Measurements from ENCODE around the gene RNF187. TPM values are rescaled to one million over a fixed set of nuclear protein-coding genes. Genes with fewer than 3 reads are reported as not detected.

RNF187 gene
- total RNA-seq, 1 experiment from 2014 or later: 97.7 TPM

- Histone ChIP-seq H3K36me3 (ENCODE audit: low read depth, low read length) (no peaks in the 10 kb centered on the region), H3K79me2 (ENCODE audit: low read length) (no peaks in the 10 kb centered on the region), H3K27ac (ENCODE audit: low read length) (no peak overlapping the region), H3K9me3 (ENCODE audit: low read length) (no peaks in the 10 kb centered on the region), H3K9me2 (replicated peaks; ENCODE audit: low read length) (no peaks in the 10 kb centered on the region), H3F3A (ENCODE audit: low read length, unreplicated experiment) (no peaks in the 10 kb centered on the region), H3K9ac (ENCODE audit: low read length) (no peak overlapping the region), H3K4me2 (ENCODE audit: low read length) (no peak overlapping the region), H2AFZ (ENCODE audit: low read length) (no peak overlapping the region), H3K4me3 (ENCODE audit: low read length) (no peak overlapping the region), H3K4me1 (ENCODE audit: insufficient read depth, low read length) (no peaks in the 10 kb centered on the region; the same call in 1 of the 2 replicates), H4K20me1 (ENCODE audit: low read length) (no peaks in the 10 kb centered on the region), H3K27me3 (ENCODE audit: low read length) (0 out of 2 replicates have a peak, but pooled peaks cover 6% of the 10 kb centered on the region)
- ChIA-PET CTCF (no interaction called here), POLR2A (ENCODE audit: unreplicated experiment) (no interaction called here)
- no TSS peak for BruUV-seq (replicated peaks)
- DNase-seq: no peak
- intact Hi-C loops (cut with micrococcal nuclease): no loop called here
- no peak for ATAC-seq
- TF ChIP-seq EZH2phosphoT487 (IDR thresholded peaks at IDR 0.05; ENCODE audit: borderline replicate concordance, low read length) (no peak), EZH2 (IDR thresholded peaks at IDR 0.05; ENCODE audit: low read length, unreplicated experiment) (no peak)
- TF ChIP-seq, protein P1, sequence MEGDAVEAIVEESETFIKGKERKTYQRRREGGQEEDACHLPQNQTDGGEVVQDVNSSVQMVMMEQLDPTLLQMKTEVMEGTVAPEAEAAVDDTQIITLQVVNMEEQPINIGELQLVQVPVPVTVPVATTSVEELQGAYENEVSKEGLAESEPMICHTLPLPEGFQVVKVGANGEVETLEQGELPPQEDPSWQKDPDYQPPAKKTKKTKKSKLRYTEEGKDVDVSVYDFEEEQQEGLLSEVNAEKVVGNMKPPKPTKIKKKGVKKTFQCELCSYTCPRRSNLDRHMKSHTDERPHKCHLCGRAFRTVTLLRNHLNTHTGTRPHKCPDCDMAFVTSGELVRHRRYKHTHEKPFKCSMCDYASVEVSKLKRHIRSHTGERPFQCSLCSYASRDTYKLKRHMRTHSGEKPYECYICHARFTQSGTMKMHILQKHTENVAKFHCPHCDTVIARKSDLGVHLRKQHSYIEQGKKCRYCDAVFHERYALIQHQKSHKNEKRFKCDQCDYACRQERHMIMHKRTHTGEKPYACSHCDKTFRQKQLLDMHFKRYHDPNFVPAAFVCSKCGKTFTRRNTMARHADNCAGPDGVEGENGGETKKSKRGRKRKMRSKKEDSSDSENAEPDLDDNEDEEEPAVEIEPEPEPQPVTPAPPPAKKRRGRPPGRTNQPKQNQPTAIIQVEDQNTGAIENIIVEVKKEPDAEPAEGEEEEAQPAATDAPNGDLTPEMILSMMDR (conservative IDR thresholded peaks at IDR 0.05; ENCODE audit: low read depth, low read length): no peak
Observed at GRCh38 chr1:228475812-228476211, 11.4 kb upstream of the RNF187 start.

DNA sequence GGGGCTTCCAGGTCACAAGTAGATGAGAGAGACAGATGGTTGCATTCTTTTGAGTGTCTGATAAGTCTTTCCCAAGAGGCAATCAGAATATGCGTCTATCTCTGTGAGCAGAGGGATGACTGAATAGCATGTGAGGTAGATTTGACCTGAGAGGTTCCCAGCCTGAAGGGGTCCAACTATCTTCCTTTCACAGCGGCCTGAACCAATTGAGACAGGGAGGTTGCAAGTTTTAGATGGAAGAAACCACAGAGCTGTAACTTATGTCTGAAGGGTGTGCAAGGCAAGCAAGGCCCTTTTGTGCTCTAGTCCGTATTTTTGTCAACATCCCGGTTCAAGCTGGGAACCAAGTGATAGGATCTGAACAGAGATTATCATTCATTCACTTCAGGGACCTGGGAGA, 9.9 kb upstream of the RNF187 start:
- intact Hi-C loops (cut with micrococcal nuclease): no loop called here
- H2AFZ ChIP-seq (ENCODE audit: low read length): no peak overlapping the region
- H3K36me3 ChIP-seq (ENCODE audit: low read depth, low read length): no peaks in the 10 kb centered on the region
- H3K9me3 ChIP-seq (ENCODE audit: low read length): no peaks in the 10 kb centered on the region
- H3K4me2 ChIP-seq (ENCODE audit: low read length): no peak overlapping the region
- H3K9ac ChIP-seq (ENCODE audit: low read length): no peak overlapping the region
- BruUV-seq (replicated peaks): no TSS peak
- H3K4me1 ChIP-seq (ENCODE audit: insufficient read depth, low read length): no peaks in the 10 kb centered on the region; the same call in 1 of the 2 replicates
- DNase-seq (no peak), ATAC-seq (no peak)
- H3K27me3 ChIP-seq (ENCODE audit: low read length): 0 out of 2 replicates have a peak, but pooled peaks cover 6% of the 10 kb centered on the region
- no peak overlapping the region for H3K4me3 ChIP-seq (ENCODE audit: low read length)
- CTCF ChIA-PET: no interaction called here
- no peaks in the 10 kb centered on the region for H3F3A ChIP-seq (ENCODE audit: low read length, unreplicated experiment)
- no peak overlapping the region for H3K27ac ChIP-seq (ENCODE audit: low read length)
- POLR2A ChIA-PET (ENCODE audit: unreplicated experiment): no interaction called here
- H3K9me2 ChIP-seq (replicated peaks; ENCODE audit: low read length): no peaks in the 10 kb centered on the region
- no peaks in the 10 kb centered on the region for H3K79me2 ChIP-seq (ENCODE audit: low read length)
- no peaks in the 10 kb centered on the region for H4K20me1 ChIP-seq (ENCODE audit: low read length)
- TF ChIP-seq, protein P1 (conservative IDR thresholded peaks at IDR 0.05; ENCODE audit: low read depth, low read length): no peak
- no peak for TF ChIP-seq EZH2 (IDR thresholded peaks at IDR 0.05; ENCODE audit: low read length, unreplicated experiment)

DNA sequence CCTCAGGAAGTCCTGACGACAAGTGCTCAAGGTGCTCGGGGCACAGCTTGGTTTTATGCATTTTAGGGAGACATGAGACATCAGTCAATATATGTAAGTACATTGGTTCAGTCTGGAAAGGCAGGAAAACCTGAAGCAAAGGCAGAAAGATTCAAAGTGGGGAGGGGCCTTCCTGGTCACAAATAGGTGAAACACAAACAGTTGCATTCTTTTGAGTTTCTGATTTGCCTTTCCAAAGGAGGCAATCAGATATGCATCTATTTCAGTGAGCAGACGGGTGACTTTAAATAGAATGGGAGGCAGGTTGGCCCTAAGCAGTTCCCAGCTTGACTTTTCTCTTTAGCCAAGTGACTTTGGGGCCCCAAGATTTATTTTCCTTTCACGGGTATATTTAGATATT, 8.9 kb upstream of the RNF187 start:
- no peak overlapping the region for H2AFZ ChIP-seq (ENCODE audit: low read length)
- CTCF ChIA-PET: no interaction called here
- H3K9me3 ChIP-seq (ENCODE audit: low read length): no peaks in the 10 kb centered on the region
- intact Hi-C loops (cut with micrococcal nuclease): no loop called here
- no TSS peak for BruUV-seq (replicated peaks)
- no peaks in the 10 kb centered on the region for H4K20me1 ChIP-seq (ENCODE audit: low read length)
- ATAC-seq (no peak), DNase-seq (no peak)
- H3K9ac ChIP-seq (ENCODE audit: low read length): no peak overlapping the region
- no peak for TF ChIP-seq EZH2phosphoT487 (IDR thresholded peaks at IDR 0.05; ENCODE audit: borderline replicate concordance, low read length)
- TF ChIP-seq, protein P1 (conservative IDR thresholded peaks at IDR 0.05; ENCODE audit: low read depth, low read length): no peak
- no peak for TF ChIP-seq EZH2 (IDR thresholded peaks at IDR 0.05; ENCODE audit: low read length, unreplicated experiment)
- H3K27me3 ChIP-seq (ENCODE audit: low read length): 0 out of 2 replicates have a peak, but pooled peaks cover 6% of the 10 kb centered on the region
- H3K4me1 ChIP-seq (ENCODE audit: insufficient read depth, low read length): no peaks in the 10 kb centered on the region
- POLR2A ChIA-PET (ENCODE audit: unreplicated experiment): no interaction called here
- H3K4me3 ChIP-seq (ENCODE audit: low read length): no peak overlapping the region
- no peaks in the 10 kb centered on the region for H3K9me2 ChIP-seq (replicated peaks; ENCODE audit: low read length)
- H3K4me2 ChIP-seq (ENCODE audit: low read length): no peak overlapping the region
- H3F3A ChIP-seq (ENCODE audit: low read length, unreplicated experiment): no peaks in the 10 kb centered on the region
- H3K79me2 ChIP-seq (ENCODE audit: low read length): no peaks in the 10 kb centered on the region
- no peaks in the 10 kb centered on the region for H3K36me3 ChIP-seq (ENCODE audit: low read depth, low read length)
- H3K27ac ChIP-seq (ENCODE audit: low read length): no peak overlapping the region

Data from PC-3 (cell line).